ENCODE measurements around the gene NPB.

Gene NPB

DNA sequence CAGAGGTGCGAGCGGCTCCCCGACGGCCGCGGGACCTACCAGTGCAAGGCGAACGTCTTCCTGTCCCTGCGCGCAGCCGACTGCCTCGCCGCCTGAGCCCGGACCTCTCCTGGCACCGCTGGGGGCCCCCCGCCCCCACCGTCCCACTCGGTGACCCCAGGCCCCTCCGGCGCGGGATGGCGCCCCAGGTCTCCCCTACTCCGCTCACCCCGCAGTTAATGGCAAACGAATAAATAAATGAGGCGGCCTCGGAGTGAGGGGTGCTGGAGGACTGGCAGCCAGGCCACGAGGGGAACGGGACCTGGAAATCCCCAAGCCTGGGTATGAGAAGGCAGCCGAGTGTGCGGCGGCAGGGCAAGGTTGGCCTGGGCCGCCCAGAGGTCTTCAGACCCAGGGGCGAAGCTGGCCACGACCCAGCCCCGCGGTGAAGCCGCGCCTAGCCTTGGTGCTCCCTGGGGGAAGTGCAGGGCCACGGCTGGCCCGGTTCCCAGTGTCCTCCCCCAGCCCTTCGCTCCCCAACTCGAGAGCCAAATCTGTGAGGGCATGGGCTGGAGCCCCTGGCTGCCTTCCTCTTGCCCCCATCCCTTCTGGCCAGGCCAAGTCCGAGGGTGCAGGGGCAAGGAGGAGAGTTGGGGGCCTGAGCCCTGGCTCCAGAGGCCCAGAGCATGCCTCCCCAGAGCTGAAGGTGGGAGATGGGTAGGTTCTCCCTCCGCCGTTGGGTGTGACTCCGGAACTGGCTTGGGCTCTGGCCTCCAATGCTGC lies 796 bp downstream of the NPB start:
- DNase-seq (ENCODE audit: low spot score in 2 of 2), result no peak
- peak; percentile 29 for ATAC-seq
- Mint-ChIP-seq H3K4me1 (peaks cover 10% of the 10 kb centered on the region), H3K27ac (no peak overlapping the region), H3K4me3 (peak overlapping the region; percentile 23), H3K36me3 (peaks cover 35% of the 10 kb centered on the region), H3K9me3 (no peaks in the 10 kb centered on the region)

DNA sequence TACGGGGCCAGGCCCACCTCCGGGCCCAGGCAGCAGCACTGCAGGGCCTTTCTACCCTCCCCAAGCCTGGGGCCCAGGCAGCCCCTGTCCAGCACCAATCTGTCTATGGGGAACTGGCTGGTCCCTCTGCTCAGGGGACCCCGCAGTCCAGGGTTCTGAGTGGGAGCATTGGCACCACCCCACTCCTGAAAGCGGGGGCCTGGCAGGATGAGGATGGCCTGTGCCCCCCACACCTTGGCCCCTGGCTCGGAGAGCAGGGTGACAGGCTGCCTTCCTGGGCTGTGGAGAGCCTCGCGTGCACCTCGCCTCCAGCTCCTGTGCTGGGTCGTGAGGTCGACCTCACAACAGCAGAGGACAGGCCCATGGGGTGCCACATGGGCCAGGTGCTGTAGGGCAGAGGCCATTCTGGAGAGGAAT lies 1.4 kb downstream of the NPB start:
- ATAC-seq (no peak), DNase-seq (ENCODE audit: low spot score in 2 of 2) (no peak)
- Mint-ChIP-seq H3K36me3 (peaks cover 29% of the 10 kb centered on the region), H3K4me1 (peaks cover 10% of the 10 kb centered on the region), H3K9me3 (no peaks in the 10 kb centered on the region), H3K27ac (no peak overlapping the region), H3K4me3 (no peak overlapping the region)

- Mint-ChIP-seq H3K4me3 (no peak overlapping the region), H3K36me3 (peaks cover 23% of the 10 kb centered on the region), H3K9me3 (no peaks in the 10 kb centered on the region), H3K27ac (no peak overlapping the region), H3K4me1 (peaks cover 10% of the 10 kb centered on the region)
- ATAC-seq (no peak), DNase-seq (ENCODE audit: low spot score in 2 of 2) (no peak)
These were observed 2.0 kb downstream of the NPB start for GRCh38 chr17:81903896-81904599.

DNA sequence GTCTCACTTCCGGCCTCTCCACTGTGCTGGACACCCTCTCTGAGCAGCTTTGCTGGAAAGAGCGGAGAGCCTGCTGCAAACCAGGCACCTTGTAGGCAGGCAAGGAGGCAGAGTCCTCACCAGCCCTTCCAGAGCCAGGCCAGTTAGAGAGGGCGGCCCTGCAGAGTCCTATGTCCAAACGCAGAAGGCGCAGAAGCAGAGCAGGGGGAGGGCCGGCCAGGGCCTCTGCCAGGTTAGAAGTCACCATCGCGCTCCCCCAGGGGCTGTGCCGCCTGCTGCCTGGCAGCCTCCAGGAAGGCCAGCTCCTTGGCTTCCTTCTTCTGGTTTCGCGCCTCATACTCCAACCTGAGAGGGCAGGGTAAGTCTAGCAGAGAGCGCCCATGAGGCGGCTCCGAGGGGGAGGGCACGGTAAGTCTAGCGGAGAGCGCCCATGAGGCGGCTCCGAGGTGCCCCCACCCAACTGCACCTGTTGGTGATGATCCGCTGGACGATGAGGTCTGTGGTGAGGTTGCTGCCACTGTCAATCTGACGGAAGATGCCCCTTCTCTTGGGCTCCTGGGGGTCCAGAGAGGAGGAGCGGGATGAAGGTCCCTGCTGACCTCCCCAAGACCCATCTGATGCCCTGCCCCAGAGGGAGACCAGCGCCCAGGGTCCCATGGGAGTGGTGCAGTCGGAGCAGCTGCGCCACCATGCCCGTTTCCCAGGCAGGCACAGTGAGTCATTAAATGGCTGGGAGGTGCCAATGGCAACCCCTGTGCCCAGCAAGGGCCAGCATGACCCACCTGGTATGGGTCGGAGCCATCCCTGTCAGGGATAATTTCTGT lies 2.8 kb downstream of the NPB start:
- Mint-ChIP-seq H3K4me3 (no peak overlapping the region), H3K4me1 (peaks cover 10% of the 10 kb centered on the region), H3K27ac (no peak overlapping the region), H3K36me3 (peaks cover 16% of the 10 kb centered on the region), H3K9me3 (no peaks in the 10 kb centered on the region)
- DNase-seq (ENCODE audit: low spot score in 2 of 2) (no peak), ATAC-seq (no peak)

GRCh38 chr17:81905424-81905875 lies 3.4 kb downstream of the NPB start:
- no peak overlapping the region for H3K27ac Mint-ChIP-seq

DNA sequence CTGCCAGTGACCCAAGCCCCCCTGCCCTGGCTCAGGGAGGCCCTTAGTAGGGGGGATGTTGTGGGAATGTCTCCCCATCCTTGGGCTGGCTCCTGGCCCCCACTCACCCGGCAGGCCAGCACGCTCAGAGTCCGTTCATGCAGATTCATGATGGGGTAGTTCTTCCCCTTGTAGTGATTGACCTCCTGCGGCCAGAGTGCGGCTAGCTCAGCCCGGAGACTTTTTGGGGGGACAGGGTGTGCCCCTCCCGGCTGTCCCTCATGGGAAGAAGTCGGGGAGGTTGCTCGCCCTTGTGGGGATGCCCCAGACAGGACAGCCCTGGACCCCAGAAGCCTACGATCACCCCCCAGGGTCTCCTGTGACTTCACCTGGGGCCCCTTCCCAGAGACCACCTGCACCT lies 4.0 kb downstream of the NPB start:
- Mint-ChIP-seq H3K27ac (no peak overlapping the region), H3K4me3 (no peak overlapping the region), H3K36me3 (peaks cover 9% of the 10 kb centered on the region), H3K9me3 (no peaks in the 10 kb centered on the region), H3K4me1 (peaks cover 12% of the 10 kb centered on the region)
- DNase-seq (ENCODE audit: low spot score in 2 of 2) (no peak), ATAC-seq (no peak)

More at GRCh38 chr17:81905424-81905875, 3.4 kb downstream of the NPB start:
- H3K9me3 Mint-ChIP-seq, result no peaks in the 10 kb centered on the region
- ATAC-seq, result no peak
- peaks cover 16% of the 10 kb centered on the region for H3K4me1 Mint-ChIP-seq
- peaks cover 12% of the 10 kb centered on the region for H3K36me3 Mint-ChIP-seq
- DNase-seq (ENCODE audit: low spot score in 2 of 2), result no peak
- no peak overlapping the region for H3K4me3 Mint-ChIP-seq

DNA sequence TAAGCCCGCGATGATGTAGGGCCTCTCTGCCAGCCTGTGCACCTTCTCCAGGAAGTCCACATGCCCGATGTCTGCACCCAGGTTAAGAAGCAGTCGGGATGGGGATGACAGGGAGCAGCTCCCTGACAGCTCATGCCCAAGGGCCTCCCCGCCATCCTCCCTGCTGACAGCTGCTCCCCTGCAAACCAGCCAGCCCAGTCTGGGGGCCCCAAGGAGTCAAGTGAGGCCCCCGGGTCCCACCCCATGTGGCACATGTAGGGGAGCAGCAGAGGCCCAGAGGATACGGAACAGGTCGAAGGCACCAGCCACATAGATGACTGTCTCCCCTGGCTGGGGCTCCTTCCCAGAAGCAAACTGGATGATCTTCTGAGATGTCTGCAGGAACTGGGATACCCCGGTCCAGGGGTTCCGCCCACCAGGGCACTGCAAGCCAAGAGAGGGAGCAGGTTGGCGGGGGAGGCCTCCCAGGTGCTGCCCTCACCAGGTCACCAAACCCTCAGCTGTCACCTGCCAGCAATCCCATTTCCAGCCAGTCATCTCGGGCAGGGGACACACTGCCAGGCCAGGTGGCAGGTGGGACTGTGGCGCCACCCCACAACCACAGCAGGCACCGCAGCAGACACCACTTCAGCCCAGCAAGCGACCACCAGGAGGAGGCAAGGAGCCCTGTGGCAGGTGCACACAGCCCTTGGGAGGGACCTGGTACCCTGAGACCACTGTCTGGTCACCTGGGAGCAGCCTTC lies 4.6 kb downstream of the NPB start:
- Mint-ChIP-seq H3K4me1 (peaks cover 6% of the 10 kb centered on the region), H3K27ac (no peak overlapping the region), H3K4me3 (no peak overlapping the region), H3K36me3 (peaks cover 12% of the 10 kb centered on the region), H3K9me3 (no peaks in the 10 kb centered on the region)
- ATAC-seq (no peak), DNase-seq (ENCODE audit: low spot score in 2 of 2) (no peak)

DNA sequence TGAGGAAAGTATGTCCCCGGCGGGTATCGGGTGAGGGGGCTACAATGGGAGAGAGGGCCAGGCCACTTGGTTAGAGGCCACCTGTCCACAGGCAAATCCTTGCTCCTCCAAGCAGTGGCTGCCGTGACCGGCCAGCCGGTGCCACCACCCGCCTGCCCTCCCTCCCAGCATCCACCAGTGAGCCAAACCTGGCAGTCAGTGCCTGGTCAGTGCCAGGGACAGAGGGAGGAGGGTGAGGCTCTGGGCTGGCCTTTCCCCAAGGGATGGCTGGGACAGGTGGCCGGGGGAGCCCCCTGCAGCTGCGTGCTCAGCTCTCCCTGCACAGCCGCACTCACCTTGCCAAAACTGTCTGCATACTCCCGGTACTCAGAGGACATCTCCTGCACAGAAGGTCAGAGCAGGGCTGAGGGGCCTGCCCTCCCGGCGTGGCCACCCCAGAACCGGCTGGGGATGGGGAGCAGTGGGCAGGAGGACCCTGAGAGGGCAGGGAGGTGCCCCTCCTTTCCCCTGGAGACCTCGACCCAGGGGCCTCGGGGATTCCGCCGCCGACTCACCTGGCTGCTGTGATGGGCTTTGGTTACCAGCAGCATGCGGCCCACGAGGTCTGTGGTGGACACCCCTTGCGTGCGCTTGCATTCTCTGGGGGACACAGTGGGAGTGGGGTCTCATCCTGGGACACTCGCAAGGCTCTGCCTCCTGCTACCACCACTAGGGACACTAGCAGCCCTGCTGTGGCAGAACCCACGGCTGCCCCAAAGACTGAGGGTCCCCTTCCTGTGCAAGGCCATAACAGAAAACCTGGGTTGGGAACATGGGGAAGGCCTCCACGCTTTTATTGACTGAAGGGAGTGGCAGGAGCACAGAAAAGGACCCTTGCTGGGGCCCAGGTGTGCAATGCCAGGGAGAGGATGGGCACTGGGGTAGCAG lies 5.4 kb downstream of the NPB start:
- ATAC-seq, result no peak
- H3K4me1 Mint-ChIP-seq, result peaks cover 6% of the 10 kb centered on the region
- no peaks in the 10 kb centered on the region for H3K9me3 Mint-ChIP-seq
- H3K27ac Mint-ChIP-seq, result no peak overlapping the region
- DNase-seq (ENCODE audit: low spot score in 2 of 2), result no peak
- H3K4me3 Mint-ChIP-seq, result no peak overlapping the region
- peaks cover 20% of the 10 kb centered on the region for H3K36me3 Mint-ChIP-seq

GRCh38 chr17:81908793-81909192 lies 6.8 kb downstream of the NPB start:
- no peak overlapping the region for H3K4me3 Mint-ChIP-seq
- DNase-seq (ENCODE audit: low spot score in 2 of 2), result no peak
- ATAC-seq, result no peak
- no peak overlapping the region for H3K27ac Mint-ChIP-seq
- H3K9me3 Mint-ChIP-seq, result no peaks in the 10 kb centered on the region
- H3K36me3 Mint-ChIP-seq, result peaks cover 30% of the 10 kb centered on the region
- peaks cover 6% of the 10 kb centered on the region for H3K4me1 Mint-ChIP-seq

DNA sequence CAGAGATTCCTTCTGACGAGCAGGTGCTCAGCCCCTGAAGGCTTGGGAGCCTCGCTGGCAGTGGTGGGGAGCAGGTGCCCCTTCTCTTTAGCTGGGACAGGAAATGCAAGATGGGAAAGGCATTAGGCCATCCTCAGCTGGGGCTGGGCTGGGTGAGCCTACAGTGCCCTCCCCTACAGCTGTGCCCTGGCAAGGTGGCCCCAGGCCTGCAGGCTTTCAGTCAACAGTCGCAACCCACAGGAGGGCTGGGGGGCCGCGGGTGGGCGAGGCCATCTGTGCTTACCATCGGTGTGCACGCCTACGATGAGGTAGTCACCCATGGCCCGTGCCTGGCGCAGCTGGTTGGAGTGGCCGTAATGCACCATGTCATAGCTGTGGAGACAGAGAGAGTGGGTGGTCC lies 7.2 kb downstream of the NPB start:
- ATAC-seq (no peak), DNase-seq (ENCODE audit: low spot score in 2 of 2) (no peak)
- Mint-ChIP-seq H3K4me3 (peak overlapping the region; percentile 69), H3K27ac (no peak overlapping the region), H3K4me1 (peaks cover 6% of the 10 kb centered on the region), H3K9me3 (no peaks in the 10 kb centered on the region), H3K36me3 (peaks cover 29% of the 10 kb centered on the region)

- H3K9me3 Mint-ChIP-seq, result no peaks in the 10 kb centered on the region
- H3K4me3 Mint-ChIP-seq, result peak overlapping the region; percentile 69
- ATAC-seq, result no peak
- no peak for DNase-seq (ENCODE audit: low spot score in 2 of 2)
- H3K27ac Mint-ChIP-seq, result peak overlapping the region; percentile 20
- peaks cover 37% of the 10 kb centered on the region for H3K36me3 Mint-ChIP-seq
- peaks cover 6% of the 10 kb centered on the region for H3K4me1 Mint-ChIP-seq
These were observed 8.2 kb downstream of the NPB start for GRCh38 chr17:81909966-81910839.

DNA sequence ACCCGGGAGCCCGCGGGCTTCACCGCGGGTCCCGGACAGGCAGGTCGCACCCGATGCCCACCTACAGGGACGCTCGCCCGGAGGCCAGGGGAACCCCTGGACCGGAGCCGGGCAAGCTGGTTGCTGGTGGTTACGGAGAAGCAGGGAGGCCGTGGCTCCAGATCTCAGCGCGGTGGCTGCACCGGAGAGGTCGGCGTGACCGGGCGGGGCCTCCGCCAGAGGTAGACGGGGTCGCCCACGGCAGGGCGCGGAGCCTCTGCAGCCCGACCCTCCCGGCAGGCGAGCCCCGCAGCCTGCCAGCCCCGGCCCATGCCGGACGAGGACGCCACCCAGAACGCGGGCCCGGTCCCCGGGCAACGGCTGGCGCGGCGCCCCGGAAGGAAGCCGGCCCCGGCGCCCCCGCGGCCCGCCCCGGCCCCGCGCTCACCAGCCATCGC lies 8.8 kb downstream of the NPB start:
- DNase-seq (ENCODE audit: low spot score in 2 of 2), result peak in 1 of 2 donors; percentile 68
- peak; percentile 55 for ATAC-seq
- H3K27ac Mint-ChIP-seq, result peak overlapping the region; percentile 20
- peaks cover 44% of the 10 kb centered on the region for H3K36me3 Mint-ChIP-seq
- peak overlapping the region; percentile 69 for H3K4me3 Mint-ChIP-seq
- H3K9me3 Mint-ChIP-seq, result no peaks in the 10 kb centered on the region
- H3K4me1 Mint-ChIP-seq, result peaks cover 6% of the 10 kb centered on the region

DNA sequence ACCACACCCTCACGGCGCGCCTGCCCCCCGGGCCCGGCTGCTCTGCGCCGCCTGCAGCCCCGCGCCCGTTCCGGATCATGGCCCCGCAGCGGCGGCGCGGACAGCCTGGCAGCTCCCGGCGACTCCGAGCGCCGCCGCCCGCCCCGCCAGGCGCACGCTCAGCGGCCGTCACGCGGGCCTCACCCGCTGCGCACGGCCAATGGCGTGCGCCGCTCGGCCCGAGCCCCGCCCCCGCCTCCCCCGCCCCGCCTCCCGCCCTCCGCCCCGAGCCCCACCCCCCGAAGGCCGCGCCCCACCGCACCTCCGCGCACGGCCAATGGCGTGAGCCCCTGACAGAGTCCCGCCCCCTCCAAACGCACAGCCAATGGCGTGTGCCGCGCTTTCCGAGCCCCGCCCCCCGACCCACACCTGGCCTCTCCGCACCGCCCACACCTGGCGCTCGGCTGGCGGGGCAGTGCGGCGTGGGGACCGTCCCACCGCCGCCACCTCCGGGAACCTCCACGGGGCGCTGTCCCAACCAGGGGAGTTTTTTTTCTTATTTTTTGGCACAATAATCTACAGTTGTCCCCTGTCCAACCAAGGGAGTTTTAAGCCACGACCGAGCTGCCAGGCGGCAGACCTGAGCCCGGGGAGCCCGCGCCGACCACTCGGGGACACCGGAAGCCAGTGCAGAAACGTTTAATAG lies 9.4 kb downstream of the NPB start, which contains the start of gene PCYT2:
Gene PCYT2, minus strand, starts transcription at position 123 of the 685 bp plus-strand sequence. Its CDS starts 44 bp downstream, at position 79.
- peak within 1 kb of the TSS; percentile 40 for H3K27ac Mint-ChIP-seq

More for the DNA sequence above, 9.4 kb downstream of the NPB start, which contains the start of gene PCYT2:
- H3K4me1 Mint-ChIP-seq, result peaks cover 6% of the 10 kb centered on the region
- DNase-seq (ENCODE audit: low spot score in 2 of 2) (peak; percentile 81 to 92), ATAC-seq (peak; percentile 91)
- peaks cover 49% of the 10 kb centered on the region for H3K36me3 Mint-ChIP-seq
- H3K4me3 Mint-ChIP-seq, result peak within 1 kb of the TSS; percentile 69
- no peaks in the 10 kb centered on the region for H3K9me3 Mint-ChIP-seq
